Upper lobe of right lung (tissue), 1 donor: ENCODE data around the gene LENEP. TPM values are rescaled to one million over a fixed set of nuclear protein-coding genes. Genes with fewer than 3 reads are reported as not detected.

Experiments used
- ATAC-seq: fragments of 200-7000 bp; cut with Tn5 transposase; one replicate; pipeline ENCODE4 v1.9.1; 2020; ENCODE audit warnings: mild to moderate bottlenecking, moderate library complexity
- DNase-seq: peaks from one replicate; pipeline ENCODE4 v3.0.0-alpha.2; 2020
- H3K27ac ChIP-seq: fragments of 200-600 bp; one replicate; pipeline ENCODE4 v1.8.0; 2022
- H3K27me3 ChIP-seq: fragments of 200-600 bp; one replicate; pipeline ENCODE4 v1.8.0; 2022; ENCODE audit warnings: mild to moderate bottlenecking
- H3K36me3 ChIP-seq: fragments of 200-600 bp; one replicate; pipeline ENCODE4 v1.8.0; 2022
- H3K4me1 ChIP-seq: fragments of 200-600 bp; one replicate; pipeline ENCODE4 v1.8.0; 2022
- H3K4me3 ChIP-seq: fragments of 200-600 bp; one replicate; pipeline ENCODE4 v1.8.0; 2022; ENCODE audit warnings: mild to moderate bottlenecking
- H3K9me3 ChIP-seq: fragments of 200-600 bp; one replicate; pipeline ENCODE4 v1.8.0; 2022
- intact Hi-C: fragments of 100-400 bp; cut with DNase I; formaldehyde crosslinking; loops from one replicate; pipeline ENCODE4 v1.11.0; 2022
- total RNA-seq: library from RNA; stranded (reverse); fragmentation: NEBNext Ultra II Directional; extraction: Animal tissue kit (Norgen Biotek cat#: 25700); gene quantifications from one replicate; pipeline ENCODE4 v1.2.1, GENCODE V29; 2021
- TF ChIP-seq, protein P1 (sequence below): fragments of 200-600 bp; IDR thresholded peaks from one replicate; pipeline ENCODE4 v1.8.0; 2022; ENCODE audit warnings: antibody characterized with exemption
- donor health status: DM: no; HTN: yes; CAD: no; lungs with severe emphysema.

Gene LENEP
- total RNA-seq, 1 donor from 2014 or later: not detected

- H3K36me3 ChIP-seq: peaks cover 46% of the 10 kb centered on the region
- TF ChIP-seq, protein P1, sequence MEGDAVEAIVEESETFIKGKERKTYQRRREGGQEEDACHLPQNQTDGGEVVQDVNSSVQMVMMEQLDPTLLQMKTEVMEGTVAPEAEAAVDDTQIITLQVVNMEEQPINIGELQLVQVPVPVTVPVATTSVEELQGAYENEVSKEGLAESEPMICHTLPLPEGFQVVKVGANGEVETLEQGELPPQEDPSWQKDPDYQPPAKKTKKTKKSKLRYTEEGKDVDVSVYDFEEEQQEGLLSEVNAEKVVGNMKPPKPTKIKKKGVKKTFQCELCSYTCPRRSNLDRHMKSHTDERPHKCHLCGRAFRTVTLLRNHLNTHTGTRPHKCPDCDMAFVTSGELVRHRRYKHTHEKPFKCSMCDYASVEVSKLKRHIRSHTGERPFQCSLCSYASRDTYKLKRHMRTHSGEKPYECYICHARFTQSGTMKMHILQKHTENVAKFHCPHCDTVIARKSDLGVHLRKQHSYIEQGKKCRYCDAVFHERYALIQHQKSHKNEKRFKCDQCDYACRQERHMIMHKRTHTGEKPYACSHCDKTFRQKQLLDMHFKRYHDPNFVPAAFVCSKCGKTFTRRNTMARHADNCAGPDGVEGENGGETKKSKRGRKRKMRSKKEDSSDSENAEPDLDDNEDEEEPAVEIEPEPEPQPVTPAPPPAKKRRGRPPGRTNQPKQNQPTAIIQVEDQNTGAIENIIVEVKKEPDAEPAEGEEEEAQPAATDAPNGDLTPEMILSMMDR: no peak
- peaks cover 27% of the 10 kb centered on the region for H3K4me1 ChIP-seq
- H3K27me3 ChIP-seq: no peaks in the 10 kb centered on the region
- H3K27ac ChIP-seq: no peak overlapping the region
- intact Hi-C loops: no loop called here
- no peaks in the 10 kb centered on the region for H3K9me3 ChIP-seq
- no peak overlapping the region for H3K4me3 ChIP-seq
- DNase-seq: no peak
- ATAC-seq: no peak
Measured at GRCh38 chr1:154945962-154946850, 47.2 kb upstream of the LENEP start.

- TF ChIP-seq, protein P1: no peak
- H3K4me3 ChIP-seq: no peak overlapping the region
- peaks cover 16% of the 10 kb centered on the region for H3K4me1 ChIP-seq
- H3K9me3 ChIP-seq: no peaks in the 10 kb centered on the region
- H3K36me3 ChIP-seq: peaks cover 52% of the 10 kb centered on the region
- ATAC-seq (no peak), DNase-seq (no peak)
- H3K27me3 ChIP-seq: no peaks in the 10 kb centered on the region
- no peak overlapping the region for H3K27ac ChIP-seq
- intact Hi-C loops: no loop called here
Measured at GRCh38 chr1:154948079-154948478, 45.3 kb upstream of the LENEP start.

DNA sequence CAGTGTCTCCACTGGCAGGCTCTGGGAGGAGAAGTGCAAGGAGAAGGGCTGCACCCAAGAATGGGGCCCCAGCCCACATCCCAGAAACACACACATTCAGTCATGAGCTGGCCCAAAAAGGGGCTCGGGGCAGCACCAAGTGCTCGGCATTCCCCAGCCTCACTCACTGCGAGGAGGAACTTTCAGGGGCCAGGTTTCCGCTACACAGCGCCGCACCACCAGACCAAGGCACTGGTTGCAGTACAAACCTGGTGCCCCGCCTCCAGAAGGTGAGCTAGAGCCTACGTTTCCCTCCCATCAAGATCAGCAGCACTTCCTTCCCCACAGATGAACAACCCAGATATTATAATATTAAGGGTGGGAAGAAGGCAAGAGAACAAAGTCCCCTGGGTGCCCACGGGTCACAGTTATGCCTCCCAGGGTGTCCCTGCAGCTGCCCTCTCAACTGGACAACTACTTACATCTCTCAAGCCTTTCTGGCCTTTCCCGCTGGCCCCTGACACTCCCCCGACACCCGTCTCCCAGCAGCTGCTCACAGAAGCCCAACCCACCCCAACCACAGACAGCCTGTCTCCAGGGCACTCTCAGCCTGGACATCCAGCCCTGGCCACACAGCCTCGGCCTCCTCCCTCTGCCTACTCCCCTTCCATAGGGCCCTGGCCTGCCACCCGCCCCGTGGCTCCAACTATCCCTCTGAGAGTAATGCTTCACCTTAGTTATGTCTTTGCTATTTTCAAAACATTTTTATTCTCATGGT, 41.3 kb upstream of the LENEP start:
- no peak for ATAC-seq
- peaks cover 39% of the 10 kb centered on the region for H3K4me1 ChIP-seq
- H3K27ac ChIP-seq: no peak overlapping the region
- intact Hi-C loops: no loop called here
- H3K4me3 ChIP-seq: no peak overlapping the region
- H3K27me3 ChIP-seq: no peaks in the 10 kb centered on the region
- TF ChIP-seq, protein P1: no peak
- no peak for DNase-seq
- H3K9me3 ChIP-seq: no peaks in the 10 kb centered on the region
- peaks cover 32% of the 10 kb centered on the region for H3K36me3 ChIP-seq

- no peak overlapping the region for H3K4me3 ChIP-seq
- no peak for ATAC-seq
- intact Hi-C loops: no loop called here
- H3K4me1 ChIP-seq: peaks cover 45% of the 10 kb centered on the region
- DNase-seq: no peak
- TF ChIP-seq, protein P1: no peak
- no peak overlapping the region for H3K27ac ChIP-seq
- peaks cover 27% of the 10 kb centered on the region for H3K36me3 ChIP-seq
- H3K9me3 ChIP-seq: no peaks in the 10 kb centered on the region
- no peaks in the 10 kb centered on the region for H3K27me3 ChIP-seq
Measured at GRCh38 chr1:154952664-154953063, 40.7 kb upstream of the LENEP start.

DNA sequence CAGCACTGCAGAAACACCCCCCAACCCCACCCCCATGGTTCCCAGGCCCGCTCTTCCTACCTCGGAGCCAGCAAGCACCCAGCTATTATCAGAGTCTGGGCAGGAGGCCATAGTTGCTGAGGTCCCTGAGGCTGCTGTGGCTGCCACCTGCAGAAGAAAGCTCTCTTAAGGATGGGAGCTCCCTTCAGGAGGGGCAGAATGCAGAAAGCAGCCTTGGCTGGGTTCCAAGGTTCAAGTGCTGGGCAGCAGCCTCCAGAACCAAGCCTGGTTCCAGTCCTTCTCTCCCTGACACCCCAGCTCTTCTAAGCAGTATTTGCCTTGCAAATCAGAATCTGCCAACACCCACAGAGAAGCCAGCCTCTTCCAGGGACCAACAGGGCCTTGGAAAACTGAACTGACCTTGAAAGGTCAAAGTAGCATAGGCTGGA, 39.8 kb upstream of the LENEP start:
- Histone ChIP-seq H3K36me3 (peaks cover 20% of the 10 kb centered on the region), H3K4me1 (peaks cover 45% of the 10 kb centered on the region), H3K27me3 (no peaks in the 10 kb centered on the region), H3K27ac (no peak overlapping the region), H3K9me3 (no peaks in the 10 kb centered on the region), H3K4me3 (no peak overlapping the region)
- ATAC-seq (no peak), DNase-seq (no peak)
- TF ChIP-seq, protein P1: no peak
- intact Hi-C loops: no loop called here
